ENCODE results near the gene C2orf80.
"Not testable (repeated sequence)": the region's sequence is repeated elsewhere in the genome, so short reads cannot be mapped to it uniquely, and the experiment has no call there.

C2orf80 gene

DNA sequence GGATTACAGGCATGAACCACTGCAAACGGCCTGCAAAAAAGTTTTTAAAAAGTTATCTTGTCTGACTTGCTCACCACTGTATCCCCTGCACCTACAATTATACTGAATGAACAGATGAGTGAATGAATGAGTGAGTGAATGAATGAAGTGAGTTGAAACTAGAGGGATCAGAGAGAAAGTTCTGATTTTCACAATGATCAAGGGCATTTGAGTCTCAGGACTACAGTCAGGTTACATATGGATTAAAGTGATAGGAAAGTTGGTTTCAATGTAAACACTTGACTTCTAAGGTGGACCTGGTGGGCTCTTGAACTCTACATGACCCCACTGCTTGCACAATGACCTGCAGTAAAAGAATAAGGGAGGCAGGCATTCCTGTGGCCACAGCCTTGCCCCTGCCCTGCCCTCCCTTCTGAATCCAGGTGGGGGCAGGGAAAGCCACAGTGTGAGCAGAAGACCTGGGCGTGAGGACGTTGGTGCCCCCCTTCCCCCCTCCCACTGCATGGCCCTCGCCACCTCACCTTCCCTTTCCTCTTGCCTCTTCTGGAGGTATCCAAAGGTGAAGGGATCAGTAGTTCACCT lies 10.7 kb downstream of the C2orf80 start:
- DNase-seq (ENCODE audit: low read depth), result no peak

DNA sequence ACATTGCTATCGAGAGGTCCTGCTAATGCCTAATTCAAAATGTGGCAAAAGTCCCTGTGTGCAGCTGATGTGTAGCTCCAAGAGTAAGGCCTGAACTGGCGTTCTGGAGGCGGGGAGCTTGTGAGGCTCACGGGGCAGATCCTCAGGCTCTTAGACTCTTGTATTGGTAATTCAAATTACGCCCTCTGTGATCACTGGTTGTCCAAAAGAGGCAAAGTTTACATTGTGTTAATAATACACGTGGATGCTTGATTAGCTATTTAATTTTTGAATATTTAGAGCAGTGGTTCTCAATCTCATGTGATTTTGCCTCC lies 14.0 kb downstream of the C2orf80 start:
- no peak for DNase-seq (ENCODE audit: low read depth)

DNA sequence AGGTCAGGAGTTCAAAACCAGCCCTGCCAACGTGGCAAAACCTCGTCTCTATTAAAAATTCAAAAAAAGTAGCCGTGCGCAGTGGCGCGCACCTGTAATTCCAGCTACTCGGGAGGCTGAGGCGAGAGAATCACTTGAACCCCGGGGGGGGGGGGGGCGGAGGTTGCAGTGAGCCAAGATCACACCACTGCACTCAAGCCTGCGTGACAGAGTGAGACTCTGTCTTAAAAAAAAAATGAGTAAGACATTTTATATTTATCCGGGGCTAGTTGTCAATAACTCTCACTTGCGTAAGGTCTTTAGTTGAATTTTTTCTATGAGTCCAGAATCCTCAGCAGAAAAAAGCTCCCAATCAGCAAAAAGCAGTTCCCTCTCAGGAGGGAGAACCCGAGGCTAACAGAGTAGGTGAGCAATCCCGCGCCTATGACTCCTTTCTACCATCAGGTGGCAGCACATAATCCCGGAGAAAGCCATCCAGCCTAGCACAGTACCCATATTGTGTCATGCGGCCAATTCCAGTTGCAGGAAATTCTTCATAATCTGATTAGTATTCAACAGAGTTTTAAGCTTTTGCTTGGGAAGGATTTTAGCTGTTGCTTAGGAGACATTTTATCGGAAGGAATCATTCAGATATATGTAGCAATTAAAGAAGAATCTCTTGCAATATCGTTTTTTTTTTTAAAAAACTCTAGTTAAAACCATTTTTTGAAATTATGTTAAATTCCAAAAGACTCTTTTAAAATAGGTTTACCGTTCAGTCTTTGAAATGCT lies 14.6 kb downstream of the C2orf80 start:
- peak; percentile 15 for DNase-seq (ENCODE audit: low read depth)

DNA sequence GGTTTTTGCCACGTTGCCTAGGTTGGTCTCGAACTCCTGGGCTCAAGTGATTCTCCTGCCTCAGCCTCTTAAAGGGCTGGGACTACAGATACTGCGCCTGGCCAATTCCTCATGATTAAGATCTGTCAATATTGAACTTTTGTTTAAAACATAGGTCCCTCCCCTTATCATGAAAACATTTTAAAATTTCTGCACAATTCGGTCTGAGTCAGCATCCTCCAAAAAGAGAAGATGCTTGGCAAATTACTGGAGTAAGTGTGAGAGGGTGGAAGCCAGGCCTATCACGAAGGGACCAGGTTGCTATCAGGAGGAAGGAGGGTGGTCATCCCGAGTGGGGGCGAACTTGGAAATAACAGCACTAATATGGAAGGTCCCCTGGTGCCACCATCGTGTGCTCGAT lies 15.7 kb downstream of the C2orf80 start:
- DNase-seq (ENCODE audit: low read depth), result no peak

DNA sequence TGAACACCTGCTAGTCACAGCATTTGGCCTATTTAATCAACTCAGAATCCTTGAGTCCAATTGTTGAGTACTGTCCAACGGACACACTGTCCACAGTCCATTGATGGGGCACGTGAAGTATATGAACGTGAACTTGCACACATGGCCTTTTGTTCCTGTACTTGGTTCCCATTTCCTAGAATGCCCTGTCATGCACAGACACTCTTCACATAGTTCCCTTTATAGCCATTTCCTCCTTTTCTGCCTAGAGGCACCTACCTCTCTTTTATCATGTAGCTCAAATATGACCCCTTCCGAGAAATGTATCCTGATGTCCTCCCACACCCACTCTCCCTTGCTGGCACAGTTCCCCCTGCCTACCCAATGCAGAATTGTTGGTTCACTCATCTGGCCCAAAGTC lies 17.7 kb downstream of the C2orf80 start:
- no peak for DNase-seq (ENCODE audit: low read depth)

DNA sequence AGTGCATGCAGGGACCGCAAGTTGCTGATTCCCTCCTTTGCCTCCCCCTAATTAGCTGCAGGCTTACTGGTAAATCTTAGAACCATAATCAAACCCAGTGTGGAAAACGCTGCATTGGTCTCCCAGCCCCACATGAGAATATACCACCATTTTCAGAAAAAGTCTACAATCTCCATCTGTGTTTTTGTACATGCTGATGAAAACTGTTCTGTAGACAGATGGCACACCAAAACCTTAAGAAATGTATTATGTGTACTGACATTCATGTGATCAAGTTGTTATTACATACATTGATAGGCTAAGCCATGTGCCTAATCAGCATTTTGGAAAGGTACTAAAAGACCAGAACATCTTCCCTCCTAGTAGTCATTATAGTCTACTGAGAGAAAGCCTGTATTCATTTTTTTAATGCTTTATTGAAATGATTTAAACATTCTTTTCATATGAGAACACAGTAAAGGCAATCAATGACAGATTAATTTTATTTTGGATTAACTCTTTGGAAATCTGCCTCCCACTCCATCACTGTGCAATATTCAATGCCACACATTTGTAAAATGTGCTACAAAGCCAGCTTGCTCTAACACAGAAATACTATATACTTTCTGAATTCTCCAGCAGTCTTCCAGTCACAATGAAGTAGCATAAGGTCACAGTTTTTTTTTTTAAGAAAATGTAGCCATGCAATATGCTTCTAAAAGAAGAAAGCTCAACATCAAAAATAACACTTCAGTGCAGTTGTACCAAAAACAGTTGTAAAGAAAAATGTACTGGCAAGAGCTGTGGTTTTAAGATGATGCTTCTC lies 24.7 kb downstream of the C2orf80 start:
- DNase-seq (ENCODE audit: low read depth), result no peak

DNA sequence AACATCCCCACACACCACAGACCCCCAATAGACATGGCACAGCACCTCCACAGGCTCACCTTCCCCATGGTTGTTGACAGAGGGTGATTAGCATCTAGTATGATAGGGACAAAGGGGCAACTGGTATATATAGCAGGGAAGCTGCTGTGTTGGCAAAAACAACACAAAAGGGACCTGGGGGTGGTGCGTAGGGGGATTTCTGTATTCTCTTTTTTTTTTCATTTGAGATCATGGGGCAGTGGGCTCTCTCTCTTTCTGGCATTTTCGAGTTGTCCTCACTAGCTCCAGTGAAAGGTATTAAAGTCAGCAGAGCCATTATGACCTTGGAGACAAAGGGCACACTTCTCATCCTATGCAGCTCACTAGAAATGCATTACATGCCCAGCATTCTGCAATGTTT lies 26.3 kb downstream of the C2orf80 start, which contains the start of gene CRYGA:
CRYGA (minus strand) TSS at position 101 of the 400 bp plus-strand sequence; CDS start at position 68, 33 bp downstream.
- no peak for DNase-seq (ENCODE audit: low read depth)

DNA sequence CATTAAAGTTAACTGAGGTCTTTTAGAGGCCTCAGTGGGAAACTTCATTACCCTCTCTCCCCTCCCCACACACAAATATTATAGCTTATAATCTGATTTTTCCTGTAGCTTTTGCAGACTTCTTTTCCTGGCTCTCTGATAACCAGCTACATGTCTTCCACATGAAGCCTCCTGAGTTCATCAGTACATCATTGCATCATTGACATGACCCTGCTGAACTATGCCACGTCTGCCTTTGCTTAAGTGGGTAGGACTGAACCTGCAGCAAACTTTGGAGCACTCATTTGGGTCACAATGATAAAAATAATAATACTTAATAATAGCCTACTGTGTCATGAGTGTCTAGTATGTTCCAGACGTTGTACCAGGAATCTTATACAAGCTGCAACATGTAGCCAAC lies 33.4 kb downstream of the C2orf80 start:
- DNase-seq (ENCODE audit: low read depth), result no peak

DNA sequence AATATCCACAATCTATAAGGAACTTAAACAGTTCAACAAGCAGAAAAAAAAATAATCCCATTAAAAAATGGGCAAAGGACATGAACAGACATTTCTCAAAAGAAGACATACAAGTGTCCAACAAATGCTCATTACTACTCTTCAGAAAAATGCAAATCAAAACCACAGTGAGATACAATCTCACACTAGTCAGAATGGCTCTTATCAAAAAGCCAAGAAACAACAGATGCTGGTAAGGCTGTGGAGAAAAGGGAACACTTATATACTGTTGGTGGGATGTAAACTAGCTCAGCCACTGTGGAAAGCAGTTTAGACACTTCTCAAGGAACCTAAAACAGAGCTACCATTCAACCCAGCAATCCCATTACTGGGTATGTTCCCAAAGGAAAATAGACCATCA lies 36.7 kb downstream of the C2orf80 start:
- no peak for DNase-seq (ENCODE audit: low read depth)

DNA sequence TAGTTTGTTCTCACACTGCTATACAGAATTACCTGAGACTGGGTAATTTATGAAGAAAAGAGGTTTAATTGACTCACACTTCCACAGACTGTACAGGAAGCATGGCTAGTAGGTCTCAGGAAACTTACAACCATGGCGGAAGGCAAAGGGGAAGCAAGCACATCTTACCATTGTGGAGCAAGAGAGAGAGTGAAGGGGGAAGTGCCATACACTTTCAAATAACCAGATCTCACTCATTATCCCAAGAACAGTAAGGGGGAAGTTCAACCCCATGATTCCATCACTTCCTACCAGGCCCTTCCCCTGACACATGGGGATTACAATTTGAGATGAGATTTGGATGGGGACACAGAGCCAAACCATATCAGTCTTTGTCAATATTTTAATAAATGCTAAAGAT lies 38.9 kb downstream of the C2orf80 start:
- DNase-seq (ENCODE audit: low read depth), result no peak

DNA sequence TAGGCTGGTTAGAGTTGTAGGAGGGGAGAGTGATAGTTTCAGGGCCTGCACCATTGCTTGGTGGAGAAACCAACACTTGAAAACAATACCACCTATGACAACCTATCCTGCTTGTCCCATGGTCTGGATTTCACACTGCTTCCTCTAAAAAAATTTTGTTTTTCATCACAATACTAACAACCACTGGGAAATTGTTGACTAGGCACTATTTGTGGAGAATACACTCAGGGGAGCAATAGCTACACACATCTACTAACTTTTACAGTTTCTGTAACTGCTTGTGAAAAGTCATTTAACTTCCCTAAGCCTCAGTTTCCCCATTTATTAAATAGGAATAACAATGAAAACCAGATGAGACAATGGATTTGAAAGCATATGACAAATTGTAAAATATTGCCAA lies 39.7 kb downstream of the C2orf80 start:
- no peak for DNase-seq (ENCODE audit: low read depth)

DNA sequence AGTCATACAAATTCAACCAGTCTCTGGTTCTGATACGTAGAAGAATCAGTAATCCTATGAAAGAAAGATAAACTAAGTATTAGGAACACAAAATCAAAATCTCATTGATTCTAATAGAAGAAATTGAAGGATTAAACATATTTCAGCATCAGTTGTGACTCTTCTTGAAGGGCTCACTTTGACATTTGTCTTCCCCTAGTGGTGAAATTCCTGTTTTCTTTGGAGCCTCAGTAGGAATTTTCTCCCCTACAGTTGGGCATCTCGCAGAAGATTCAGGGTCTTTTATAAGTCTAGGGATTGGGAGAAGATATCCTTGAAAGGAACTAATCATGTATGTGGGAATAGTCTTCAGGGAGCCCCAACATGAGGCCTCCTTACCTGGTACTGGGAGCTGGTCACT lies 41.0 kb downstream of the C2orf80 start:
- no peak for DNase-seq (ENCODE audit: low read depth)

DNA sequence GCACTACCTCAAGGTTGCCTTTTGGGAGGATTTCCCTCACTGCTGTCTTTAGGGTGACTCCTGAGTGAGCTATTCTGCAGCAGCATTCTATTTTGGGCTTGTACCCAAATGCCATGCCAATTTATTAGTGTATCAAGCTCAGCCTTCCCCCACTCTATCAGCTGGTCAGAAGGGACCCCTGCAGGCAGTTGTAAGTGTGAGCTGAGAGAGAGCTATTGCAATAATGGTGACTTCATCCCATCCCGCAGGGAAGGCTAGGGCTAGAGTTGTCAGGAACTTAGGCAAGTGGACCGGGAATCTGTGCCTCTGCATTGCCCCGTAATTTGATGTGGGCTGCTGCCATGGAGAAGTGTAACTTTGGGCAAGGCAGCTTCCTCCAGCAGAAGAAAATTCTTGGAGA lies 42.1 kb downstream of the C2orf80 start:
- DNase-seq (ENCODE audit: low read depth), result no peak

DNA sequence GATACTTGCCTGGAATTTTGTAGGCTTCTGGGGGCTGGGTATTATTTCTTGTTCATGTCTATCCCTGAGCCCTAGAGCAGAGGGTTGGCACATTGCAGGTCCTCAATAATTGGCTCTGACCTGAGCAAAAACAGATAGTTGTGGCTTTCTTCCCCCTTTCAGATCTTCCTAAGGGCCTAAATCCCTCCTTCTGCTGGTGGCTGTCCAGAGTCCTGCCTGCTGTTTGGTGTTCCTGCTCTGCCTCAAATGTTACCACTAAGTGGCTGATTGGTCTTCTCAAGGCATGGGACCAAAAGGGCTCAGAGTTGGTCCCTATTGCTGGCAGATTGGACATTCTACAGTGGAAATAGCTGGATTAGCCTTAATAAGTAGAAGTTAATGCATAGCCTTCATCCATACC lies 42.8 kb downstream of the C2orf80 start:
- DNase-seq (ENCODE audit: low read depth), result no peak

DNA sequence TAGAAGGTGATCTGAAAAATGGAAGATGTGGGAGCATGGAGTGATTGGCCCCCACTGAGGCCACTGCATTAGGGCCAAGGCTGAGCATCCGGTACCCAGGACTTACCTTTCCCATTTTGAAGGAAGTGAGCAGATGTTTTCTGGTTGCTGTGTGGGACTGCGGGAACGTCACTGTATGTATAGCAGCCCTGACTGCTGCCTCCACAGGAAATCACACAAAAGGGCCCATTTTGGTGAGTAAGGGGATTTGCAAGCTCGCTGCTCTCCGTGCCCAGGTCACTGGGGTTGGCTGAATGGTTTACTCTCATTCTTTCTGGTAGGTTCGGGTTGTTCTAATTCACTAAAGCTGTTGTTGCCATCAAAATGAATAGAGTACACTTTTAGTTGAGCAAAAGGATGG lies 43.8 kb downstream of the C2orf80 start, which contains the start of gene CRYGB:
CRYGB (minus strand) TSS at position 153 of the 400 bp plus-strand sequence; CDS start at position 115, 38 bp downstream.
- DNase-seq (ENCODE audit: low read depth), result no peak

DNA sequence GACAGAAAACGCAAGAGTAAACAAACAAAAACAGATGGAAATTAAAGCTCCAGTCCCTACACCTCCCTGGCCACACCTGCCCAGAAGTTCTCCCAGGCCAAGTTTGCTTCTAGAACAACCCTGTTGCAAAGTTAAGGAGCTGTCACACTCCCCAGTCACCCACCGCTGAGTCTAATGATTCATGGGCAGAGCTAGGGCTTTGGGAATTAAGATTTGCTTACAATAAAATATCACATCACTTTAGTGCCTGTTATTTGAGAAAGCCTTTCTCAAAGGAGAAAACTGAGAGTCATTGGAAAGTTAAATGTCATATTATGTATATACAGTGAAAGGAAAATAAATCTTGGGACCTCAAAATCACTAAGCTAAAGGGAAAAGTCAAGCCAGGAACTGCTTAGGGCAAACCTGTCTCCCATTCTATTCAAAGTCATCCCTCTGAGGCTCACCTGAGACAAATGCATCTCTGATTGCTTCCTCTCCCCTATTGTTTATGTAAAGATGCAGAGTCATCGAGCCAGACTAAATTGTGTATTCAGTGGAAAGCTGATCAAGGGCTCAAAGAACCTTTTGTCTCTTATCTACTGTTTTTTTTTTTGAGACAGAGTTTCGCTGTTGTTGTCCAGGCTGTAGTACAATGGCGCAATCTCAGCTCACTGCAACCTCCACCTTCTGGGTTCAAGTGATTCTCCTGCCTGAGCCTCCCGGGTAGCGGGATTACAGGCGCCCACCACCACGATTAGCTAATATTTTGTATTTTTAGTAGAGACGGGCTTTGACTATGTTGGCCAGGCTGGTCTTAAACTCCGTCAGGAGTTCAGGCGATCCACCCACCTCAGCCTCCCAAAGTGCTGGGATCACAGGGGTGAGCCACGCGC lies 46.7 kb downstream of the C2orf80 start:
- DNase-seq (ENCODE audit: low read depth), result no peak

DNA sequence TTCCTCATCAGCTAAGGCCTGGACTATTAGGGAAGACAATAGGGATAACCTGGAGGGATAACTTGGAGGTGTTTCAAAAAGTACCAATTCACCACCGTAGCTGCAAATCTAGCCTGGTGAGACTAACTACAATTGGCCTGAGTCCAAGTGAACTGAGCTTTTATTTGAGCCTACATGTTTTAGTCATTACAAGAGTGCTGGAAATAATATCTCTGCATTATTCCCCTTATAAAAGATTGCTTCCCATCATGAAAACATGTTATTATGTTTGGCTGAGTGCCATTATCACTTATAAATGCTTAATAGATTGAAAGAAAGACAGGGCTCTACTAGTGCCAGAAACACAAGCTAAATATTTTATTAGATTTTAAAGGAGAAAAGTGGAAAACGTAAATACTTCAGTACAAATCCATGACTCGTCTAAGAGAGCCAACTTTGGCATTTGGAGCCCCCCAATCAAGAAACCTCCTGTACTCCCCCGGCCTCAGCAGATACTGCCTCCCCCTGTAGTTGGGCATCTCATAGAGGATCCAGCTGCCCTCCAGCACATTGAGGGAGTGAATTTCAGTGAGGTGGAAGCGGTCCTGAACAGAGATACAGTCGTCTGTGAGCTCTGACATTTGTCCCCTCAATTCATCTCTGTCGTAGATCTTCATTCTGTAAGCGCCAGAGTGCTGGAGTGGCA lies 47.4 kb downstream of the C2orf80 start:
- DNase-seq (ENCODE audit: low read depth), result no peak

DNA sequence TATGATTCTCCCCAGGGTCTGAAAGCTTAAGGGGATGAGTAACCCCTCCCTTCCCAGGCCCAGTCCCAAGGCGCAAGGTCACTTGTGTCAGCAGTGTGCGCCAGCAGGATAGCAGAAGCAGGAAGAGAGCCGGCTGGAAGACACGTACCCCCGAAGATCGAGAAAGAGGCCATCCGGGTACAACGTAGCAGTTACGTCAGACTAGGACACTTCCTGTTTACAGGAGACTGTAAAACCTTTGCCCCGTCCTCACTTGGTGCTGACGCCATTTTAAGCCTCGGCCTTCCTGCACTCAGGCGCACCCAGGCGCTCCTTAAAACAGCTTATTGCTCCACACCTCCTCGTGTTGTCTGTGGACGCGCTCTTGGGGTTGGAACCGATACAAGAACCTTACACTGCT lies 50.4 kb downstream of the C2orf80 start:
- no peak for DNase-seq (ENCODE audit: low read depth)

DNA sequence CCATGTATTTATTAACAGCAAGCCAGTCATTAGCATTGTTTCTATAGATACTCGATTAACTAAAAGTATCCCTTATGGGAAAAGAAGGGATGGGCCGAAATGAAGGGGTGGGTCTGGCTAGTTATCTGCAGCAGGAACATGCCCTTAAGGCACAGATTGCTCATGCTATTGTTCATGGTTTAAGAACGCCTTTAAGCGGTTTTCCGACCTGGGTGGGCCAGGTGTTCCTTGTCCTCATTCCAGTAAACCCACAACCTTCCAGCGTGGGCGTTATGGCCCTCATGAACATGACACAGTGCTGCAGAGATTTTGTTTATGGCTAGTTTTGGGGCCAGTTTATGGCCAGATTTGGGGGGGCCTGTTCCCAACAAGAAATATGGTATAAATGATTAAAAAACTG lies 51.5 kb downstream of the C2orf80 start:
- not testable (repeated sequence) for DNase-seq (ENCODE audit: low read depth)

DNA sequence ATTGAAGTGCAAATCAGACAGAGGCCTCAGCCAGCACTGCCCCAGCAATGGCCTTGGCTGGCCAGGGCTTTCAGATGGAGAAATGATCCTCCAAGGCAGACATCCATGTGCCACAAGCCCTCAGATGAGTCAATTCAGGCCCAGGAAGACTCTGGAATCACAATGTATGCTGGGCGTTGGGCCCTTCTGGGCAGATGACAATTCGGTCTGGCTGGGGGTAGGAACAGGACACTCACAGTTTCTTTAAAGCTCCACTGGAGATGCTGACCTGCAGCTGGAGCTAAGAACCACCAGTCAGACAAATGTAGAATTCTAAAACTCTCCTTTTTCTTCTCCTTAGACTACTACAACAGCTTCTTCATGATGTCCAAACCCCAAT lies 53.1 kb downstream of the C2orf80 start:
- DNase-seq (ENCODE audit: low read depth), result no peak
